ENCODE results near the gene DCAF8.

DNA sequence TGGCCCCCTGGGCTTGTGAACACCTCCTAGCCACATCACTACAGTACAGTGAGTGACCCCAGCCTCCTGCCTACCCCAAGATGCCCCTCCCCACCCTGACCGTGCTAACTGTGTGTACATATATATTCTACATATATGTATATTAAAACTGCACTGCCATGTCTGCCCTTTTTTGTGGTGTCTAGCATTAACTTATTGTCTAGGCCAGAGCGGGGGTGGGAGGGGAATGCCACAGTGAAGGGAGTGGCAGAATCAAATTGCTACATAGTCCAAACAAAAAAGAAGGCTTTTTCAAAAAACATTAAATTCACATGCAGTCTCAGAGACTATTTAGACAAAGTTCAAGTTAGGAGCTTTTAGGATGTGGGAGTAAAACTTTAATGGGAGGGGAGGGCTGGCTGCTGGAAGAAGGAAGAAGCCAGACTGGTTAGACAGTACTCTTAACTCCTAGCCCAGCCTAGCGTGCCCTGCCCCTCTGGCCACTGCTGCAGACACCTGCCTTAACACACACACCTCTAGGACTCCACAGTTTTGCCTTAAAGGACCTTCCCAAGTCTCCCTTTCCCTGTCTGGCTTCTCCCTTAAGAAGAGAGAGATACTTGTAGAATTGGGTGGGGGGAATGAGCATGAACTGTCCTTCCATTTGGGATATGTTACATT lies 47.7 kb downstream of the DCAF8 start:
- TF ChIP-seq, protein P1, sequence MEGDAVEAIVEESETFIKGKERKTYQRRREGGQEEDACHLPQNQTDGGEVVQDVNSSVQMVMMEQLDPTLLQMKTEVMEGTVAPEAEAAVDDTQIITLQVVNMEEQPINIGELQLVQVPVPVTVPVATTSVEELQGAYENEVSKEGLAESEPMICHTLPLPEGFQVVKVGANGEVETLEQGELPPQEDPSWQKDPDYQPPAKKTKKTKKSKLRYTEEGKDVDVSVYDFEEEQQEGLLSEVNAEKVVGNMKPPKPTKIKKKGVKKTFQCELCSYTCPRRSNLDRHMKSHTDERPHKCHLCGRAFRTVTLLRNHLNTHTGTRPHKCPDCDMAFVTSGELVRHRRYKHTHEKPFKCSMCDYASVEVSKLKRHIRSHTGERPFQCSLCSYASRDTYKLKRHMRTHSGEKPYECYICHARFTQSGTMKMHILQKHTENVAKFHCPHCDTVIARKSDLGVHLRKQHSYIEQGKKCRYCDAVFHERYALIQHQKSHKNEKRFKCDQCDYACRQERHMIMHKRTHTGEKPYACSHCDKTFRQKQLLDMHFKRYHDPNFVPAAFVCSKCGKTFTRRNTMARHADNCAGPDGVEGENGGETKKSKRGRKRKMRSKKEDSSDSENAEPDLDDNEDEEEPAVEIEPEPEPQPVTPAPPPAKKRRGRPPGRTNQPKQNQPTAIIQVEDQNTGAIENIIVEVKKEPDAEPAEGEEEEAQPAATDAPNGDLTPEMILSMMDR (IDR thresholded peaks at IDR 0.05; ENCODE audit: low read length), result no peak
- no peak for TF ChIP-seq EZH2 (IDR thresholded peaks at IDR 0.05; ENCODE audit: borderline replicate concordance, low read length)
